ENCODE data around the gene ARIH1. TPM values are rescaled to one million over a fixed set of nuclear protein-coding genes. Genes with fewer than 3 reads are reported as not detected.
A peak's percentile ranks its signal among the peaks of the same experiment; 100 is the strongest.
"Not testable (repeated sequence)": the region's sequence is repeated elsewhere in the genome, so short reads cannot be mapped to it uniquely, and the experiment has no call there.

The ARIH1 gene
- total RNA-seq, 1 donor from 2014 or later = 54.9 TPM

- Histone ChIP-seq H3K36me3 (ENCODE audit: control insufficient read depth, insufficient read depth, low read length) (no peaks in the 10 kb centered on the region), H3K27me3 (ENCODE audit: control insufficient read depth, insufficient read depth, low read length) (no peaks in the 10 kb centered on the region), H3K4me3 (ENCODE audit: low read depth, low read length) (peak overlapping the region; percentile 89)
- DNase-seq (ENCODE audit: low read depth) = no peak
- peak; percentile 19 for TF ChIP-seq CTCF (IDR thresholded peaks at IDR 0.05; ENCODE audit: insufficient read depth, low read length, poor library complexity, severe bottlenecking)
Measured at GRCh38 chr15:72472992-72473610, 1.0 kb upstream of the ARIH1 start.

GRCh38 chr15:72474466-72474911 is 359 bp downstream of the ARIH1 start:
- no peak for DNase-seq (ENCODE audit: low read depth)
- Histone ChIP-seq H3K36me3 (ENCODE audit: control insufficient read depth, insufficient read depth, low read length) (no peaks in the 10 kb centered on the region), H3K27me3 (ENCODE audit: control insufficient read depth, insufficient read depth, low read length) (no peaks in the 10 kb centered on the region), H3K4me3 (ENCODE audit: low read depth, low read length) (peak overlapping the region; percentile 89)
- TF ChIP-seq CTCF (IDR thresholded peaks at IDR 0.05; ENCODE audit: insufficient read depth, low read length, poor library complexity, severe bottlenecking) = no peak

- no peak for DNase-seq (ENCODE audit: low read depth)
- TF ChIP-seq CTCF (IDR thresholded peaks at IDR 0.05; ENCODE audit: insufficient read depth, low read length, poor library complexity, severe bottlenecking) = no peak
- no peaks in the 10 kb centered on the region for H3K27me3 ChIP-seq (ENCODE audit: control insufficient read depth, insufficient read depth, low read length)
- peak overlapping the region; percentile 89 for H3K4me3 ChIP-seq (ENCODE audit: low read depth, low read length)
- no peaks in the 10 kb centered on the region for H3K36me3 ChIP-seq (ENCODE audit: control insufficient read depth, insufficient read depth, low read length)
Measured at GRCh38 chr15:72474912-72475628, 940 bp downstream of the ARIH1 start.

GRCh38 chr15:72475674-72476073 is 1.5 kb downstream of the ARIH1 start:
- Histone ChIP-seq H3K27me3 (ENCODE audit: control insufficient read depth, insufficient read depth, low read length) (no peaks in the 10 kb centered on the region), H3K4me3 (ENCODE audit: low read depth, low read length) (peak overlapping the region; percentile 89), H3K36me3 (ENCODE audit: control insufficient read depth, insufficient read depth, low read length) (no peaks in the 10 kb centered on the region)
- no peak for TF ChIP-seq CTCF (IDR thresholded peaks at IDR 0.05; ENCODE audit: insufficient read depth, low read length, poor library complexity, severe bottlenecking)
- no peak for DNase-seq (ENCODE audit: low read depth)

- not testable (repeated sequence) for H3K27me3 ChIP-seq (ENCODE audit: control insufficient read depth, insufficient read depth, low read length); H3K36me3 ChIP-seq (ENCODE audit: control insufficient read depth, insufficient read depth, low read length); DNase-seq (ENCODE audit: low read depth)
- H3K4me3 ChIP-seq (ENCODE audit: low read depth, low read length) = peak overlapping the region; percentile 89
Measured at GRCh38 chr15:72476330-72476729, 2.2 kb downstream of the ARIH1 start.

- DNase-seq (ENCODE audit: low read depth) = no peak
- no peaks in the 10 kb centered on the region for H3K36me3 ChIP-seq (ENCODE audit: control insufficient read depth, insufficient read depth, low read length)
- no peaks in the 10 kb centered on the region for H3K27me3 ChIP-seq (ENCODE audit: control insufficient read depth, insufficient read depth, low read length)
- H3K4me3 ChIP-seq (ENCODE audit: low read depth, low read length) = no peak overlapping the region
- TF ChIP-seq CTCF (IDR thresholded peaks at IDR 0.05; ENCODE audit: insufficient read depth, low read length, poor library complexity, severe bottlenecking) = no peak
Measured at GRCh38 chr15:72481015-72481659, 7.0 kb downstream of the ARIH1 start.
